ENCODE measurements around the gene B4GALNT2. TPM values are rescaled to one million over a fixed set of nuclear protein-coding genes. Genes with fewer than 3 reads are reported as not detected.

B4GALNT2 gene, protein sequence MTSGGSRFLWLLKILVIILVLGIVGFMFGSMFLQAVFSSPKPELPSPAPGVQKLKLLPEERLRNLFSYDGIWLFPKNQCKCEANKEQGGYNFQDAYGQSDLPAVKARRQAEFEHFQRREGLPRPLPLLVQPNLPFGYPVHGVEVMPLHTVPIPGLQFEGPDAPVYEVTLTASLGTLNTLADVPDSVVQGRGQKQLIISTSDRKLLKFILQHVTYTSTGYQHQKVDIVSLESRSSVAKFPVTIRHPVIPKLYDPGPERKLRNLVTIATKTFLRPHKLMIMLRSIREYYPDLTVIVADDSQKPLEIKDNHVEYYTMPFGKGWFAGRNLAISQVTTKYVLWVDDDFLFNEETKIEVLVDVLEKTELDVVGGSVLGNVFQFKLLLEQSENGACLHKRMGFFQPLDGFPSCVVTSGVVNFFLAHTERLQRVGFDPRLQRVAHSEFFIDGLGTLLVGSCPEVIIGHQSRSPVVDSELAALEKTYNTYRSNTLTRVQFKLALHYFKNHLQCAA
- total RNA-seq = 0.20 TPM in 1 of 2 replicates, not detected in the other

DNA sequence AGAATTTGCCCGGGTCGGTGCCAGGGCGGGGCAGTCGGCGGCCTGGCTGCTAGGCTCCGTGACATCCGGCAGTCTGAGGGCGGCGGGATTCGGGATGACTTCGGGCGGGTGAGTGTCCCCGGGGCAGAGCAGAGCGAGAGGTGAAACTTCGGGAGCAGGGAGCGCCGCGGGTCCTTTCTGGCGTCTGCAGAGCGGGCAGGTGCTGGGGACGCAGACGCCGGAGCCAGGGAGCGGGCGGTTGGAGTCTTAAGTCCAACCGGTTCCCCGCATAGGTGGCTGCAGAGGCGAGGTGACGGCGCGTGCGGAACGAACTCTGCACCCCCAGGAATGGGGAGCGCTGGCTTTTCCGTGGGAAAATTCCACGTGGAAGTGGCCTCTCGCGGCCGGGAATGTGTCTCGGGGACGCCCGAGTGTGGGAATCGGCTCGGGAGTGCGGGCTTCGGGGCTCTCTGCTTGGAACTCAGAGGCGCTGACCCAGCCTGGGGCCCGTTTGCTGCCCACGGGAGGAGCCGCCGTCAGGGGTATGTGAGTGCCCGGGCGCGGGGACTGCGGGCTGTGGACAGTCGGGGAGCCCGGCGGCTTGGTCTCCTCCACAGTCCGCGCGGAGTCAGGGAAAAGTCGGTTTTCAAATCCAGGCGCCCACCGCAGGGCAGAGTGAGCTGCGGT is at the start of gene B4GALNT2:
TSS of gene B4GALNT2 (plus strand) at position 71 of the 666 bp plus-strand sequence. CDS start at position 95, 24 bp downstream.

DNA sequence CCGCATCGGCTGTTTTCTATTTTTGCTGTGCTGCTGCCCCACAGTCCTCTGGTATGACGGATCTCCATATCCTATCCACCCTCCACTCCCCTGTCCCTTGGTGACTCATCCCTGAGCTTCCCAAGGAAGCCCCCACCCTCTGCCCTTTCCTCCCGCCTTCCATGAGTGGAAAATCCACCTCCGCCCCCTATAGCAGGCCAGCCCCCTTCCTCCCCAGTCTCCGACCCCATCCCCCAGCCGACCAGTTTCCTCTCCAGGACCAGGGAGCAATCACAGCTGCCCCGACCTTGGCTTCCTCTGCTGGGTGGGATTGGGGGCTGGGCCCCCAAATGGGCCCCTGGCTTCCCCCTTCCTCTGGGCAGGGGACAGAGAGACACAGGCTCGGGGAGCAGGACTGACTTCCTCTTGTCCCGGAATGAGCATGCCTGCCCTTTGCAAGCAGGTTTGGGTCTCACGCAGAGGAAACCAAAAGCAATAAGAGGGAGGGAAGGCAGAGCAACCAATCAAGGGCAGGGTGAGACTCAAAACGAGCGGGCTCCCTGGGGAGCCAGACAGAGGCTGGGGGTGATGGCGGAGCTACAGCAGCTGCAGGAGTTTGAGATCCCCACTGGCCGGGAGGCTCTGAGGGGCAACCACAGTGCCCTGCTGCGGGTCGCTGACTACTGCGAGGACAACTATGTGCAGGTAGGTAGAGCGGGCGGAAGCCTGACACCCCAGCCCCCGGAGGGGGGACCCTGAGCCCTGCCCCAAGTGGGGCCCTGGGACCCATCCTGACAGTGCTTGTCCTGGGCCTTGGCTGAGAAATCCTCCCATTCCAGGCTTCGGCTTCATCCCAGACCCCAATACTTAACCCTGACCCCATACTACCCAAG is 77.8 kb downstream of the B4GALNT2 start, which contains the start of the genes ABI3 and GNGT2:
TSS of gene ABI3 (plus strand) at position 550 of the 872 bp plus-strand sequence. CDS start at position 568, 18 bp downstream.
TSS of gene GNGT2 (minus strand) at position 417 of the 872 bp plus-strand sequence. CDS start 3,152 bp downstream, outside the sequence.

Other genes with a start within 250 kb of the B4GALNT2 start
- gene ATP5MC1, start 240.0 kb upstream of the B4GALNT2 start, total RNA-seq = 61.7 and 82.3 TPM in 2 replicates
- gene UBE2Z, start 224.4 kb upstream of the B4GALNT2 start, total RNA-seq = 85.2 and 90.5 TPM in 2 replicates
- 53.8 and 60.3 TPM in 2 replicates for gene SNF8, start 187.9 kb upstream of the B4GALNT2 start, total RNA-seq
- not detected in 2 replicates for gene GIP, start 164.2 kb upstream of the B4GALNT2 start, total RNA-seq
- under 0.01 and 0.98 TPM in 2 replicates for gene IGF2BP1, start 135.4 kb upstream of the B4GALNT2 start, total RNA-seq
- not detected in 2 replicates for gene GNGT2, start 77.8 kb downstream of the B4GALNT2 start, total RNA-seq
- gene ABI3, start 77.9 kb downstream of the B4GALNT2 start, total RNA-seq = under 0.01 and 0.59 TPM in 2 replicates
- gene PHOSPHO1, start 98.0 kb downstream of the B4GALNT2 start, total RNA-seq = under 0.01 TPM in 1 of 2 replicates, not detected in the other
- 9.6 and 11.5 TPM in 2 replicates for gene ZNF652, start 229.5 kb downstream of the B4GALNT2 start, total RNA-seq